Dermis blood vessel endothelial cell (primary cell): ENCODE results near the gene NPFF. TPM values are rescaled to one million over a fixed set of nuclear protein-coding genes. Genes with fewer than 3 reads are reported as not detected.
"Not testable (repeated sequence)": the region's sequence is repeated elsewhere in the genome, so short reads cannot be mapped to it uniquely, and the experiment has no call there.

ENCODE experiments used
- DNase-seq: peaks from one replicate; pipeline ENCODE4 v3.0.0; 2010
- total RNA-seq: library from RNA; depleted of rRNA; stranded (reverse); fragments of >200 nt; gene quantifications from 2 replicates; pipeline ENCODE4 v1.2.3, GENCODE V29; 2014

NPFF gene
- total RNA-seq, 1 donor from 2014 or later, result not detected

DNA sequence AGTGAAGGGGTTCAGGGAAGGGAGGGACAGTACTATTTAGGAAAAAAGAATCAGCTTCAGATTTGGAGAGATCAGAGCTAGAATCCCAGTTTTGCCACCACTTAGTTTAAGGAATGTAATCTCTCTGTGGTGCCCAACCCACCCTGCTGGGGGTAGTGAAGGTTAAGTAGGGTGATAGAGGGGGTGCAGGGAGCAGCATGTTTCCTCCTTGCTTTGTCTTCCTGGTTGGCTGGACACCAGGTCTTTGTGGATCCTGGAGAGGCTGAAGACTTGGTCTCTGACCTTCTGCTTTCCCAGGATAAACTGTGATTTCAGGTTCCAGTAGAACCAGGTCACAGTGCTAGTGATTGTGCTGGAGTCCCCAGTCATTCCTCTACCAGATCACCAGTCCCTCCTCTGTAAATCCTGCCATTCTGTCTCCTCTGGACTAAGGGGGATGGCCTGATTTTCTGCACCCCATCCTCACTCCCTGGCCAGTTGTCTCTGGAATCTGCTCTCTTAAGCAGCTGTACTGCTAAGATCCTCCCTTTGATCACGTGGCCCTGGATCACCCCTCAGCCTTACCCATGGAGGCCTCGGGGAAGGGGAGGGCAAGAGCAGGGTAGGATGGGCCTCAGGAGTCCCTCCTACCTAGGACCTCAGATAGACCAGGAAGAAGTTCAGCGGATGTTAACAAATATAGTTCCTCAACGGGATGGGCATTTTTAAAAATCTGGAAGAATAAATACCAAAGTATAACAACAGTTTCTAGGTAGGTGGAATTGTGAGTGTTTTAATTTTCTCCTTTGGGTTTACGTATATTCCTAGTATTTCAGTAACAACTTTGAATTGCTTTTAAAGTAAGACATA lies 11.2 kb downstream of the NPFF start:
- peak; percentile 55 for DNase-seq

DNA sequence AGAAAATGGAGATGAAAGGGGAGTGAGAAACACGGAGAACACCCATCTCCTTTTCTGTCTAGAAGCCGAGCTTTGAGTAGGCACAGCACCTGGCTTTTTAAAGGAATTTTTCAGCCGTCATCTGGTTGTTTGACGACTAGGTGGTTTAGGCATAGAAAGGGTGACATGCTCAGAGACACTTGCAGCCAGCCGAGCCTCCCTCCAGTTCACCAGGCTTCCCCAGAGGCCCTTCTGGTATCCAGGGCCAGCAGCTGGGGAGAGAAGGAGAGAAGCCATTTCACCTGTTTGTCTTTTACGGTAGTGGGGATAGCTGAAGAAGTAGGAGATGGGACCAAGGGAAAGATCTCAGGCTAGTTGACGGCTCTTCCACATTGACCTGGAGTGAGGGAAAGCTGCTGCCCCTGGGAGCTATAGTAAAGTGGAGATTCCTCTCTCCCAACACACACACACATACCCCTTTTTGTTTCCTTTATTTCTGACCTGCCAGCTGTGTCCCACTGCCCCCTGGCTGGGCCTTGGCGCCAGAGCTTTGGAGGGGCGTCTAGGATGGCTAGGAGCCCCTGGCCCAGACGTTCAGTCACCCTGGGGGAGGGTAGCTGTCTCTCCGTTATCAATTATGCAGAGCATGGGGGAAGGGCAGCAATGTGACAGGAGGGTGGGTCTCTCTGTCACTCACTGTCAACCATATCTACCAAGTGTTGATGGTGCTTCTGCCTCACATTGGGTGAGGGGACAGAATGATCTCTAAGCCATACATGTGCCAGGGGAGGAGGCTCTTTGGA lies 13.5 kb downstream of the NPFF start:
- no peak for DNase-seq

DNA sequence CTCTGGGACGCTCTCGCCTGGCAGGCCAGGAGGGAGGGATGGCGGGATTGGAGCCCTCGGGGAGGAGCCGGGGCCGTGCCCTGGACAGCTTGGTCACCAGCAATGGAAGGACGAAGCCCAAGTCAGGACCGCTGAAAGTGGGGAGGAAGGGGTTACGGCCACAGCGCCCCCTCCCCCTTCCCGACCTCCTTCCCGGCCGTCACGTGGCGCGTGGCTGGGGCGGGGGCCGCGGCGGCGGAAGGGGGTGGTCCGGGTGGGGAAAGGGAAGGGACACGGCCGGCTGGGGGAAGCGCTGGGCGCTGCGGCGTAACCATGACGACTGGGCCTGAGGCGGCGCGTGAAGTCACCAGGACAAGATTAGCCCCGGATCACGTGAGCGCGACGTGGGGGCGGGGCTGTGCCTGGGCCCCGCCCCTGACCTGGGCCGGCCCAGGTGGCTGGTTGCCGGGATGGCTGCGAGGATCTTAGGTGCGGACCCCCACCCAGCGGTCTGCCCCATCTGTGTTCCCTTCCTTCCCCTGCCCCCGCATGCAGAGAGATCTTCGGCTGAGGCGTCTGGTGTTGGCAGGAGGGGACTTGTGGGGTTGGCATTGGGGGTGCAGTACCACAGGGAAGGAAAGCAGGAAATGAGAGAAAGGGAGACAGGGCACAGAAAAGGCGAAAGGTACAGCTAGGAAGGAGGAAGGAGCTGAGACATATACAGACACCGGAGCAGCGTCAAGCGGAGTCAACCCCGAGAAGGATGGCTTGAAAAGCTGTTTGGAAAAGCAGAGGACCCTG lies 14.3 kb downstream of the NPFF start:
- peak; percentile 94 for DNase-seq

DNA sequence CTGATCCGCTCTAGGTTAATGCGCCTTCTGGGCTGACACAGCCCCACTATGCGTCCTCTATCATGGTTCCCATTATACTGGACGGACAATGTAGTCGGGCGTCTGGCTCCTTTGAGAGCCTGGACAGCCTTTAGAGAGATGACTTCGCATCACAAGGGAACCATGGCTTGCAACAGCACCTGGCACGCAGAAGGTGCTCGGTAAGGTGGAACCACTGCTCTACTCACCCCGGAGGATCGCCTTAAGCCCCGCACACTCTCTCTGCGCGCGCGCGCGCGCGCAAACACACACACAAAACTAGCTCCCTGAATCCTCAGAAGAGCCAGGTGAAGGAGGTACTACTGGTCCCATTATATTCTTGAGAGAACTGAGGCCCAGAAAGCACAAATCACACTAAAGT lies 15.1 kb downstream of the NPFF start:
- no peak for DNase-seq

DNA sequence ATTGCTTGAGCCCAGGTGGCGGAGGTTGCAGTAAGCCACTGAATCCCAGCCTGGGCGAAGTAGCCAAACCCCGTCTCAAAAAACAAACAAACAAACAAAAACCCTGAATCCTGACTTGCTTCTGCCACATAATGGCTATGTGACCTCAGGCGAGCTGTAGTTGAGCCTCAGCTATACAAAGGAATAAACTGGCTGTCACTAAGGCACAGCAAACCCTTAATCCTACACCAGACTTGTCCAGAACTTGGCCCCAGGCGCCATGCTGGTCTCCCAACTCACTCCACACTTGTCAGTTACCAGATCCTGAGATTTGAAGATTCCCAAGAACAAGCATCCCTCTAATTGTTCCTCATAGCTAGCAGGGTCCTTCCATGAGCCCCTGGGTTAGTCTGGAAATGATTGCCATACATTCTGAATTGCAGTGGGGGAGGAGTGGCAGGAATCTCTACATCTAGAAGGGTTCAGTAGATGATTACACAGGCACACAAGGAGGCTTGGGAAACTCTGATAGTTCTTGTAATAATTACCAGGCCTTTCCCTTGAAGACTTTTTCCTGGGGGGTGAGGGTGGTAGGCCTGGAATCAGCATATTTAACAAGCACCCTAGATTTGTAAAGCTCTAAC lies 17.9 kb downstream of the NPFF start:
- no peak for DNase-seq

DNA sequence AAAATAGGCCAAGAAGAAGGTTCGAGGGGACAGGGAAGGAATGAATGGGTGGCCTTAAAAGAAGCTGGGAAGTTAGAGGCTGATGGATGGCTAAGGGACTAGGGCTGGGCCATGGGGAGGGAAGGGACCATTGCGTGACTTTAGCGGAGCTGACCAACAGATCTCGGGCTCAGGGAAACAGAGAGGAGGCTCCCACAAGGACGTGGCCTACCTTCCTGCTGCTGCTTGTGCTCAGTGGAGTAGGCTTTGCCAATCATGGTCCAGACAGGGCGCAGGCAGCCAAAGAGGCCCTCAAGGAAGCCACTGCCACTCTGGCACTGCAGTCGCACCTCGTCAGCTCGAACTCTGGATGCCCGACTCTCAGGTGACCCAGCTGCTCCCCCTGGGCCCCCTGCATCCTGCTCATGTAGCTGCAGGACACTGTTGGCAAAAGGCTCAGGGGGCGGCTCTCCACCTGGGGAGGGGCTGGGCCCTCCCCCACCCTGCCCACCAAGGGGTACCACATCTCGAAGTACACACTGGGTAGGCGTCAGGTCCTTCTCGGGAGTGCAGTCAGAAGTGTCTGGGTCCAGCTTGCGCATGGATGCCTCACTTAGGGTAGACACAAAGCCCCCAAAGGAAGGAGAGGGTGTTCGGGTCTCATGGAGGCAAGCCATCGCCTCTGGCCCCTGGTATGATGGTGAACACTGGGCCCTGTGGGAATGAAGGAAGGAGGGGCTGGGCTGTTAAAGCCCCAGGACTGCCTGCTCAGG lies 20.4 kb downstream of the NPFF start:
- no peak for DNase-seq

DNA sequence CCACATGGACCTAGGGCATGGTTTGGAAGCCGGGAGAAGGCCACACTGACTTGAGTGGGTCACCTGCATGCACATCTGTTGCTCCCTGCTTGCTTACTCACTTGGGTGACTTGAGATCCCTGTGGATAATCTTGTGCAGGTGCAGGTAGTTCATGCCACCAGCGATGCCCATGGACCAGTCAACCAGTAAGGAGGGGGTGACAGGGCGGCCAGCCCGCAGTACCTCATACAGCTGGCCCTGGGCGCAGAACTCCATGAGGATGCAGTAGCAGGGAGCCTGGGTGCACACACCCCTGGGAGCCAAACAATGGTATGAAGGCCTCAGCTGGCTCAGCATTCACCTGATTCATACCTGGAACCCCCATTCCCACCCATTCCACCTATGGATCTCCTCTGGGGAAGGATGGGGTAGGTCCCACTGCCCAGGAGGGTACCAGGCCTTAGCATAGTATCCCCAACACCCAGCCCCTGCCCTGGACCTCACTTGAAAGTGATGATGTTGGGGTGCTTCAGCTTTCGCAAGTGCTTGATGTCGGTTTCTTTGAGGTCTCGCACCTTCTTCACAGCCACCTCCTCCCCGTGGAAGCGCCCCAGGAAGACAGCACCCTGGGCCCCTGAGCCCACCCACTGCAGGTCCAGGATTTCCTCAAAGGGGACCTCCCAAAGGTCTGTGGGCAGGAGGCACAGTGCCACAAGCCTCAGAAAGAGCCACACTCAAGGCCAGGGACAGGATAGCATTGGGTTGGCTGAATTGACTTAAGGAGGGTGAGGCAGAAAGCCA lies 21.1 kb downstream of the NPFF start:
- DNase-seq, result no peak

DNA sequence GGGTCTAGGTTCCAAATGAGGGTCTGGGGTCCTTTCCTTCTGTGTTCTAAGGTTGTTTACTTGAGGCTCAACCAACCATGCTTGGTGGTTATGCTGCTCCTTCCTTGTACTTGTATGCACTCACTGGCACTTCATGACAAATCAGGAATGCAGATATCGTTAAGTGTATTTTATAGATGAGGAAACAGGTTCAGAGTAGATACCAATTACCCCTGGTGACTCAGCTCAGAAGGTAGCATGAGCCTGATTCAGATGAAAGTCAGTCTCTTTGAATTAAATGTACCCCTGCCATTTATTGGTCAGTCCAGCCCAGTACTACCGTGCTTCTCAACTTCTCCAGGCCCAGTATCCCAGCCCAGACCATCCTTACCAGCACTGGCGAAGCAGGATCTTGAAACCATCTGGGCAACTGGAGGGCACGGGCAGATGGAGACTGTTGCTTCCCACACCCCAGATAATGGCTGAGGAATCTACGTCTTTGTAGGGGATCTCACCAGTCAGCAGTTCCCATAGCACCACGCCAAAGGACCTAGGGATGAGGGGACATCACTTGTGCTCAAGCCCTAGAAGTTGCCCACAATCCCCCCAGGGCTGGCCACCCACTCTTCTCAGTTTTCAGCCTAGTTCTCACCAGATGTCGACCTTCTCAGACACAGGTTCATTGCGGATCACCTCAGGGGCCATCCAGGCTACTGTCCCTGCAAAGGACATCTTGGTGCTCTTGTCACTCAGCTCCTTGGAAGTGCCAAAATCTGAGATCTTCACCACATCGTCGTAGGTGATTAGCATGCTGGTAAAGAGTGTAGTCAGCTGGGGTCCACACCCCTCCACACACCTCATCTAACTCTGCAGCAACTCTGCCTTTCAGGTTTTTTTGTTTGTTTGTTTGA lies 22.4 kb downstream of the NPFF start:
- DNase-seq, result no peak

DNA sequence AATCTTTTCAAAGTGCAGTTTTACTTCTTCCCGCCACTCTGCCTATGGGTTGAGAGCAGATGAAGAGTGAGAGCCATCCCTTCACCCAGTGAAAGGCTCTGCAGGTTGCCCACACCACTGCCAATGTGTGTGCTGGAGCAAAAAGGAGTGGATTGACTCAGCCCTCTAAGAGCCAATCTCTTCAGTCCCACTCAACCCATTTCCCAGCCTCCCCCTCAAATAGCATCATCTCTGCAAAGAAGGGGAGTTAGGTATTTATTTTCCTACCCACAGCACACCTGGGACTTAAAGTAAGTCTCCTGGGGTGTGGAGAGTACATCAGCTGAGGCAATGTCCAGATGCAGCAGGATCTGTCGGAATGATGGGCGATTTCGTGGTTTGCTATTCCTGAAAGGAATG lies 23.3 kb downstream of the NPFF start:
- no peak for DNase-seq

DNA sequence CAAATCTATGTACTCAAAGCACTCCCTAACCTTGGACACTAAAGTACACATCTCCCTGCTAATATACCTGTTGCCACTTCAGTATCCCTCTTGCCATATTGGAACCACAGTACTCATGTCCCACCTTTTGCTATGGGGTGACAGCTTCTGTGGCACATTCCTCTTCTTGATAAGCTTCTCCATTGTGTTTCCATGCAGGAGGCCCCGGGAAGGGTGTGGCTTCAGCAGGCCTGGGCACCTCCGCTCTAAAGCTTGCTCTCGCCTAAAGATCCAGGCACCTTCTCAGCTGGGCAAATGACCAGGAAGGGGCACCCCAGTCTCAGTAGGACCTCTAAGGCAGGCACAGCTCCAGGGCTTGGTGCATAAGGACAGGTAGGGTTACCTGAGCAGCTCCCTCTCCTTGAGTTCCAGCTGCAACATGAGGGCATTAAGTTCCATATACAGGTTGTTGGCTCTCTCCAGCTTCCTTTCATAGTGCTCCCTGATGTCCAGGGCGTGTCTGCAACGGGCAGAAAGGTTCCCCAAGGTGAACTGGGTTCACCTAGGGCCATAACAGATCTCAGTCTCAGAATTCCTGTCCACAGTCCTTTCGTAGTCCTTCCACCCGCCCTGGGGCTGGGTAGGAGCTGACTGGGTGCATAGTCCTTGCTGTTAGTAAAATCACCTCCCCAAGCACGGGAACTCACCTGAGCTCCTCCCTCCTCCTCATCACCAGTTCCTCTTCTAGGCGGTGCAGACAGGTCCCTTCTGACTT lies 23.9 kb downstream of the NPFF start:
- DNase-seq, result no peak

DNA sequence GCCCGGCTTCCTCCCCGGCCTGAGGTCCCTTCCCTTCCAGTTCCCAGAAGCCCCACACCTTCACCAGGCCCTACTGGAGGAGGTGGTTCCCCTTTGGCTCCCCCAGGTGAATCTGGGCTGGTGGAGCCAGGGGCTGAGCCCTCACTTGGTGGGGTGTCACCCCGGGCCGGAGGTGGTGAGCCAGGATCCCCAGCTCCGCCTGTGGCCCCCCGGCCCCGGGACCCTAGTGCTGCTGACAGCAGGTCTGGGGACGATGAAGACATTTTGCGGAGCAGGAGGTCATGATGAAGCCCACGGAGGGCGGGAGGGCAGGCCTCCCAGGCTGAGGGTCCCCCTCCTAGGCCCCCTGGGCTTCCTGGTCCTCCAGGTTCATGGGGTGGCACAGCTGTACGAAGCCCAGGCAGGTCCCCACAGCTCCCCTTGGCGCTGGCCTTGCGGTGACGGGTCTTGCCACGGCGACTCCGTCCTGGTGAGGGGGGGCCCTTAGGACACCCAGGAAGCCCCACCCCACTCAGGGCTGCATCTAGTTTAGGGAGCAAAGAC lies 24.6 kb downstream of the NPFF start:
- no peak for DNase-seq

DNA sequence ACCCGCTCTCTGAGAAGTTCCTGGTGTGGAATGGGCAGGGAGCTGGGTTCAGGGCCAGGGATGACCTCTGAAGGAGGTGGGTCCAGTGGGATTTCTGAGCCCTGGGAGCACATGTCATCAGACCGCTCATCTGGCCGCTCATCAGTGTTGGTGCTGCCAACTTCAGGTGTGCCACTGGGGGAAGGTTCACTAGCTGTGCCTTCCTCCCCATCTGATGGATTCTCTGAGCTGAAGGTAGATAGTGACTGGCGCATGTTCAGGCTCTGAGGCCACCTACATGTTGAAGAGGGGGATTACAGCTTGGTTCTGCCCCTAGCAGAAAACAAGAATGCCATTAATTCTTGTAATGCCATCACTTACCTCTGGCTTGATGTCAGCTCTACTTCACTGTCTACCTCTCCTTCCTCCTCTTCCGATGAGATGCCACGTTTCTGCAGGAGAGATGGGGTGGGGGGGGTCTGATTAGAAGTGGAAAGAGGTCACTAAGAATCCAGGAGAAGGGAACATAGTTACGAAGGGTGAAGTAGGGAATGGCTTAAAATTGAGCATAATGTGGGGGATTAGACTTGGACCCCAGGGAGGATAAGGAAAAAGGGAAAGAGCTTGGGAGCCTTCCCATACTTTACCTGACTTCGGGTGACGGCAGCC lies 25.2 kb downstream of the NPFF start:
- DNase-seq, result peak; percentile 42

DNA sequence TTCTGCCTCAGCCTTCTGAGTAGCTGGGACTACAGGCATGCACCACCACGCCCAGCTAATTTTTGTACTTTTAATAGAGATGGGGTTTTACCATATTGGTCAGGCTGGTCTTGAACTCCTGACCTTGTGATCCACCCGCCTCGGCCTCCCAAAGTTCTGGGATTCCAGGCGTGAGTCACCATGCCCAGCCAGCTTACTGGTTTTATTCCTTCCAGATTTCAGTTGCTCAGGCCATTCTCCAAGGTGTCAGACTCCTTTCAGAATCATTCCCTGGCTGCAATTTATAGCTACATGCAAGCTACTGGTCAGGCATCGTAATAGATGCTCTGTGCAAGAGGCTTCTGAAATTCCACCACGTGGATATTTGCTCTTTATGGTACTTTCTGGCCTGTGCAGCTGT lies 25.8 kb downstream of the NPFF start:
- DNase-seq, result not testable (repeated sequence)

DNA sequence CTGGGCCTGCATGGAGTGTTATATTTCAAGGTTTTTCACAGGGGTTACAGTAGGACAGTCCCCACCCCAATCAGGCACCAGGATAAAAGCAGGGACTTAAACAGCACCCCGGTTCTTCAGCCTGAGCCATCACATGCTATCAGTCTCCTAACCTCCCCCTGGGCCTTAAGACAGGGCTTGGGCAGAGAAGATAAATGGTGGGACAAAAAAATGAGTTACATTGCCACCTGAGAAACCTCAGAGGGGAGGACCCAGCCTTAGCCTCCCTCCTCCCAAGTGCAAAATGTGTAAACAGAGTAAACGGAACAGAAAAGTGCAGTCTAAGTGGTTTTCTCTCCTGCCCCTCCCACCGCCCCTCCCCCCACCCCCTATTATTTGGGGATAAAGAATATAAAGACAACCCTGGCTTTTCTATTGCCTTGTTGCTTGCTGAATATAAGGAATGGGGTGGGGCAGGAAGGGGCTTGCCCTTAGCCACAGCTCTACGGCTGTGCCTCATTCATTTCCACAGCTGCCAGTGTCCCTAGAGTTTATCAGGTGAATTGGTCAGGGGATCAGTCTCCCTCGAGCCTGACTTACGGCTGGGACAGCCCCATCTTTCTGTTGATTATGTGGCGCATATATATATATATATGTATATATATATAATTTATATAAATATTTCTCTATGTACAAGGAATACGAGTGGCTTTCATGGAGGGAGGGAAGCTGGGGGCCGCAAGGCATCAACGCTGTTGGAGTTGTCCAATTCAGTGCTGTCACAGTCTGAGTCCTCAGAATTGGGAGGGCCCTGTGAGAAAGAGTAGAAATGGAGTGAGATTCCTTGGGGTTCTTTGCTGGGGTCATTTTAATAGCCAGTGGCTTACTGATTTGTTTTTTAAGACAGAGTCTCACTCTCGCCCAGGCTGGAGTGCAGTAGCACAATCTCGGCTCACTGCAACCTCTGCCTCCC lies 26.5 kb downstream of the NPFF start:
- no peak for DNase-seq

DNA sequence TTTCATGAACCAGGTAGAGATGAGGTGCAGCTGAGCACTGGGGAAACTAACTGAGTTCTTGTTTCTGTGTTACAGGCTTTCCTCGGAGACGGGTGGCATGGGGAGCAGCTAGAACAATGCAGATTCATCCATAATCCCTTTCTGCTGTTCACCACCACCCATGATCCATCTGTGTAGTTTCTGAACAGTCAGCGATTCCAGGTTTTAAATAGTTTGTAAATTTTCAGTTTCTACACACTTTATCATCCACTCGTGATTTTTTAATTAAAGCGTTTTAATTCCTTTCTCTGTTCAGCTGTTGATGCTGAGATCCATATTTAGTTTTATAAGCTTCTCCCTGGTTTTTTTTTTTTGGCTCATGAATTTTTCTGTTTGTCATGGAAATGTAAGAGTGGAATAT lies 28.0 kb downstream of the NPFF start:
- DNase-seq, result no peak

DNA sequence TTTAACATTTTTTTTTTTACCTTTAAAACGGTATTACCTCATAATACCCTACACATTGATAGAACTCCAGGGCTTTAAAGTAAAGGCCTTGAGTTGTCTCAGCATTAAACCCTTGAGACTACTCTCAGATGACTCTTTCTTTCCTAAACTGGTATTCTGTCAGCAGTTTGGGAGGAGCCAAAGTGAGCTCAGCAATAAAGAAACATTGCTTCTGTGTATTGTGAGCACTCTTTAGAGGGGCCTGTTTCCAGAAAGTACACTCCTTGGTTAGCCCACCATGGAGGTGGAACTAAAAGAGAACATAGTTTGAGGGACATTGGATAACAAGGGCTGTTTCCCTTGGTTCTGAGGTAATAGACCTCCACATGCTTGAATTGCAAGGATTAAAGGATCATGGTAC lies 28.4 kb downstream of the NPFF start:
- no peak for DNase-seq

DNA sequence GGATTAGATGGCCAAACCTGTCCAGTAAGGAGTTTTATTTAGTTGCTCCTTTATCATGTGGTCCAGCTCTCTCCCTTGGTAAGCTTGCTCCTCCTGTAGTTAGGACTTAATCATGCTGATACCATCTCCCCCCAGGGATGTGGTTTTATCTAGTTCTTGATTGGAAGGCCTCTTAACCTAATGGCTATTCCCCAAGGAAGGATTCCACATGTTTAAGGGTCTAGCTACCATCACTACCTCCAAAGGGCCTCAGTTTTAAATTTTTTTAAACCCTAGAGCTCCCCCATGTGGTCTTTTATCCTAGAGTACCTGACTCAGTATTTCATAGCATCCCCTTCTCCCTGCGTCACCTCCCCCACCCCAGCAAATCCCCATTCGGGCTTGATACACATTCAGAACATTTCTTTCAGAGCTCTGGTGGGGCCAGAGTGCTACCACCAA lies 30.5 kb downstream of the NPFF start:
- peak; percentile 48 for DNase-seq
